ENCODE data around the gene TMEFF1.

- TF ChIP-seq, protein P1, sequence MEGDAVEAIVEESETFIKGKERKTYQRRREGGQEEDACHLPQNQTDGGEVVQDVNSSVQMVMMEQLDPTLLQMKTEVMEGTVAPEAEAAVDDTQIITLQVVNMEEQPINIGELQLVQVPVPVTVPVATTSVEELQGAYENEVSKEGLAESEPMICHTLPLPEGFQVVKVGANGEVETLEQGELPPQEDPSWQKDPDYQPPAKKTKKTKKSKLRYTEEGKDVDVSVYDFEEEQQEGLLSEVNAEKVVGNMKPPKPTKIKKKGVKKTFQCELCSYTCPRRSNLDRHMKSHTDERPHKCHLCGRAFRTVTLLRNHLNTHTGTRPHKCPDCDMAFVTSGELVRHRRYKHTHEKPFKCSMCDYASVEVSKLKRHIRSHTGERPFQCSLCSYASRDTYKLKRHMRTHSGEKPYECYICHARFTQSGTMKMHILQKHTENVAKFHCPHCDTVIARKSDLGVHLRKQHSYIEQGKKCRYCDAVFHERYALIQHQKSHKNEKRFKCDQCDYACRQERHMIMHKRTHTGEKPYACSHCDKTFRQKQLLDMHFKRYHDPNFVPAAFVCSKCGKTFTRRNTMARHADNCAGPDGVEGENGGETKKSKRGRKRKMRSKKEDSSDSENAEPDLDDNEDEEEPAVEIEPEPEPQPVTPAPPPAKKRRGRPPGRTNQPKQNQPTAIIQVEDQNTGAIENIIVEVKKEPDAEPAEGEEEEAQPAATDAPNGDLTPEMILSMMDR (IDR thresholded peaks at IDR 0.05; ENCODE audit: insufficient read depth, low read length, poor library complexity, severe bottlenecking) = no peak
- TF ChIP-seq EZH2phosphoT487 (conservative IDR thresholded peaks at IDR 0.05; ENCODE audit: low read length) = no peak
Observed at GRCh38 chr9:100587375-100587774, 114.4 kb downstream of the TMEFF1 start.

All from SU-DHL-6 (cell line).